GM19035 (cell line): Measurements from ENCODE around the gene CRIM1.

Experiments
- ATAC-seq: cut with Tn5 transposase; IDR thresholded peaks from one replicate; pipeline ENCODE4 v1.9.1; 2021; ENCODE audit not compliant: unreplicated experiment

The CRIM1 gene

DNA sequence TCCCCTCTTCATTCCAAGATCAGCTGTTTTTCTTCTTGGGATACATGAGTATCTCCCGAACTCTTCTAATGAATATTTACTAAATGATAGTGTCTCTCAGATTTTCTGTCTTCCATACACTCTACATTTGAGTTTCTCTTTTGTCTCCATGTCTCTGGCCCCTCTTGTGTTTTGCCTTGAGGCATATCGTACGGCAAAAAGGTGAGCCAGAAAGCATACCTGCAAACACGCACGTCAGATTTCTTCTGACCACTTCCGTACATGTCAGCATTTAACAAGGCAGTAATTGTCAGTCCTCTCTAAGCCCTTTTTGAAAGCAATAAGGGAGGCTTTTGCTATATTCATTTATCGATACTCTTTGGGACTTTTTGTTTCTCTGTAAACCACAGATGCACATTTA lies 160.0 kb downstream of the CRIM1 start:
- ATAC-seq: no peak

DNA sequence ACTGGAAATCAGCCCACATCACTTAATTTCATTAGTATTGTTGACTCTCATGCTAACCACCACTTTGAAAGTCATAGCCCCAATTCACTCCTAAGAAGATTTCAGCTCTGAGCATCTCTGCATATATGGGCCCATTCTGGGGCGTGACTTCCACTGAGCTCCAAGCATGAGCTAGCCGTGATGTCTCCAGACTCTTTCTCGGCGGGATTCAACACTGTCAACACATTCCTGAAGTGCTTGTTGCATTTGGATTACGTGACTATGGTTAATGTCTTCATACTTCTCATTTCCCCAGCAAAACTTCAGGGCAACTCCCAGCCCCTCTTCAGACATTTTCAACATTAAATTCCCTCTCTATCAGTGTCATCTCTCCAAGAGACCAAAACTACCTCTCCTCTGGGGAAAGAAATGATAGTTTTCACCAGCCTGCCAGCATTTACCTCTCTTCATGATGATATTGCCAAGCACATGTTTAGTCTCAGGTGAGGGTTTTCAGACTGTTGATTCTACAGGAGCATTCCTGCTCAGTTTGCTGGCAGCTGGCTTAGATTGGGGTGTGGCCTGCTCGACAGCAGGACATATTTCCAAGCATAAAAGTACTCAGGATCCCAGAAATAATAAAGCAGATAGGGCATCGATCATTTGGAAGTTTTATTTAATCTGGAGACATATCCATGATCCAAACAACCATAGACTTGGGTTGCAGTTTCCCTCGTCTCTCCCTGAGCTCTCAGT lies 160.7 kb downstream of the CRIM1 start:
- no peak for ATAC-seq

DNA sequence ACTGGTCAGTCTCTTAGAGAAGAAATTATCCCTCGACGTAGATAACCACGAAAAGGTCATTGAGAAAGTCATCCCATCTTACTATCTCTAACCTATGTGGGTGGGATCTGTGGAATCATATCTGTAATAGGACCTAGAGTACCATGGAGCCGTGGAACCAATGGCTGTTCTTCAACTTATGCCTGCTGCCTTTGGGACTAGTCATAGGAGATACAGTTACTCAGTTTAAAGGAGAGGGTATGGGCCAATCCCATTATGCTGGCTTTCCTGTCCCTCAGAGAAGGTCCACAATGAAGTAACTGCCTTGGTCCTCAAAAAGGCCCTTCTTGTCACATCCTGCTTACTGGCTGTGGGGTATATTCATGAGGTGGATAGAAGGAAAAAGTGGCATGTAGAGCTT lies 164.9 kb downstream of the CRIM1 start:
- ATAC-seq: no peak

DNA sequence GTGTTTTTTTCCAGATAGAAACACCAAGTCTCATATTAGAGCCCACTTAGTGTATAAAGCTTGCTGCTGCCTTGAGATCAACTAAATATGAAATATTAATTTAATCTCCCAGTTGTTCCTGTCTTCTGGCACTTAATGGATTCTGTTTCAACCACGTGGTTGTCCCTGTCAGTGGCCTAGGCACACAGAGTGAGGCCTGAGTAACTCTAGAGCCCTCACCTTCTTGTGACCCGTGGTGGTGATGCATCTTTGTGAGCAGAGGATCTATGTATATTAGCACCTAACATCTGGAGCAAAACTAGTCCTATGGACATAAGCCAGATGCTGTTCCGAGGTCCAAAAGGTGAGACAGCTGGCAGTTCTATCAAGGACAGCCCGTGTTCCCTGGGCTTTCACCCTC lies 167.6 kb downstream of the CRIM1 start:
- no peak for ATAC-seq

DNA sequence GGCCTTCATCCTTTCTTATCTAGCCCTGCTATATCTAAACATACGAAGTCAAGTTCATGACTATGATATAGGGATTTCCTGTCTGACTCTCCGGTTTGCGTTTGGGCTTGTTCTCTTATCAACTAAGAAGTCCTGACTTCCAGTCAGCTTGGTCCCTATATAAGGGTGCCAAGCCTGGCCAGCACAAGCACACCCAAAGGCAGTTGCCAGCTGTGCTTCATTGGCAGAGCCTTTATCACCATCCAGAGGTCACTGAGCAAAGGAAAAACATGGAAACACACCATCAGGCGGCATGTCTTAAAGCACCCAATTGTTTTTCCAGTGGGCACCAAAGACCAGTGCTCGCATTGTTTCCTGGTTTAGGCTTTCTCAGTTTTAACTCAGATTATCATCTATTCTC lies 169.7 kb downstream of the CRIM1 start:
- no peak for ATAC-seq

DNA sequence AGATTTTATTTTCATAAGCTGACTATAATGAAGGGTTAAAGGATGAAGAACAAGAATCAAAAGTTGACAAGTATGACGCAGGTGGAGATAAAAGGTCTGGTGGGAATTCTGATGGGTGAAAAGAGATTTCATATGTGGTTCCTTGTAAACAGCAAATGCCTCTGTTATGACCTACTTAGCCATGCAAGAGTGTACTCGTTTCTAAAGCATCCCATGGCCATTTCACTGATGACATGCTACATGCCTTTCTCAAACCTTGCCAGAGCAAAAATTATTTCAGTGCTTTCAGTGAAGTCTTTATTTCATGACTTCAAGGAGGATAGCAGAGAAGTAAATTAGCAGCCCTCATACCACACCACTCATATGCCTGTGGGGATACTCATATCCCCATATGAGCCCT lies 170.6 kb downstream of the CRIM1 start:
- ATAC-seq: no peak

DNA sequence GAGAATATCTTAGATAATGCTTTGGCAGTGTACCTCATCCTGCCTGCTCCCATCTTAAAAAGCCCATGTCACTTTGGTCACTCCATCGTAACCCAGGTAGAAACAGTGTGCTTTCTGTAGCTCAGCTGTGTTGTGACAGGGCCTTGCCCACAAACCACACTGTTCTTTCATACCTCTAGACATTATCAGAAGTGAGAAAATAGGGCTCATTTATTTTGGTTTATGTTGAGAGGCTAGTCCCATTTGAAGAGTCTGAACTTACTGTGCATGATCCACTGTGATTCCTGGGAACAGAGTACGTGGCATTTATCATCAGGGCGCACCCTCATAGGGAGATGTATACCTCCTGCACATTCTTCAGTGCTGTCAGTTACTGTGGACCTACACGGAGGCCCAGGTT lies 172.7 kb downstream of the CRIM1 start:
- peak; percentile 77 for ATAC-seq

DNA sequence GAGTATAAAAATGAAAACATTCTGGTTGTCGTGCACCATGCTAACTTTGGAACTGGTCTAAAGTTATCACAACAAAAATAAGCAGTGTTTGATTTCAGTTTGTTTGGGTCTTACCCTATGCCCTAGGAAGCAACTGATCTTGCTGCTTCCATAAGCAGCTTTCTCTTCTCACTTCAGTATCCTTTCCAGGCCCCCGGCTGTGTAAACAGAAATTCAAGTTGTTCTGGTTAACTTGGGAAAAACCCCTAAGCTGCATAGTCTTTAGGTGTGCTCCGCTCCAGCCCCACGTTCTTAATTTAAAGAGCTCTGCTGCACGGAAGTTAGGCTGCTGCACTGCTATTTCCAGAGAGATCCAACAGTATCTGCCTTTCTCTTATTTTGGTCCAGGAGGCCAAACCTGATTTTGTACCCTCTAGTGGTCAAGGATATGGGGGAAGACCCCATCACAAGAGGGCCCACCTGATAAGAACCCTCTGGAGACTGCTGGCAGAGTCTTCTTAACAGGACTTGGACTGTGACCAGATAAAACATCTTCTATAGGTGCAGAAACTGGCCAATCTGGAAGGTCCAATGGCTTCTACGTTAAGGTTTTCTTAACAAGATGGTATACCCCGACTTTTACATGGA lies 173.3 kb downstream of the CRIM1 start:
- peak; percentile 19 for ATAC-seq

DNA sequence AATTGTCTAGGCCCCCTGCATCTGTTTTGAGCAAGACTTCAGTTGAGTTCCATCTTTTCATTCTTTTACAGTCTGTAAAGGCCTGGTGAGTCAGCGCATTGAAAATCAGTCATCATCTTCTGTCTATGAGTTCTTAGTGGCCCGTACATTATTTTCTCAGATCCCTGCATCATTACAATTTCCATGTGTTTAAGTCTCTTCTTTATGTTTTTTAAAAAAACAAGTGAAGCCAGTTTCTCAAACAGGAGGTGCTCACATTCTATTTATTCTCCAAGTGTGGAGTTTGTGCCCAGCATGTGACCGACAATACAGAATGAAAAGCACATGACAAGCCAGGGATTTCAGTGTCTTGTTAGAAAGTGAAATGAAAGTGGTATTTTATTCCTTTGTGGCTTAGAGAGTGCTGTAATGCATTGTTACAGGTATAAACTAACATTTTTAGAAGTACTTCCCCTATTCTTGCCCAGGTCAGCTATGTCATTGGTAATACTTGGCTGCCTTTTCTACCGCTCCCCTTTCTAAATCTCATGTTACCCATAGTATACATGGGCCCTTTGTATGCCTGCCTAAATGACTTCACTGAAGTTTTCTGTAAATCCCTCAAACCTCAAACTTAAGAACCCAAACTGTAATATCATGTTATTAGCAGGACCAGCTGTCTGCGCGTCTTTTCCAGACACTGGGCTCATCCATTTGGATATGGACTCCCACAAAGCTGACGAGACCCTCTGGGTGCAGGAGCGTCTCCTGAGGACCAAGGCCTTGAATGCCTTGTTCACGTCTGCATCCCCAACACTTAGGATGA lies 174.8 kb downstream of the CRIM1 start:
- ATAC-seq: peak; percentile 68

DNA sequence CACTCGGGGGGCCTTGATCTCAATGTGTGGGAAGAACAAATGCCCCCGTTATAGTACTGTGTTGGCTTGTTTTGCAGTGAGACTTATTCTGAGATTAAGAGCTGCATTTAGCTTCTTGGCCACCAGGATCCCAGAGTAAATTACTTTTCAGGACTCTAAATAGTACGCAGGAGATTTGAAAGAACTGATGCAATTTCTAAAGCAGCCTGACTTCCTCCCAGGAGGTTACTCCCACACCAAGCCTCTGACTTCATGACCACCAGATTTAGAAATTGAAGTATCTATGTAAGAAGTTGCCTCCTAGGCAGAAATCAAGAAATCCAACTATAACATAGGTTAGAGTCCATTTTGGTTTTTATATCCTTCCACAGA lies 175.4 kb downstream of the CRIM1 start:
- ATAC-seq: no peak

DNA sequence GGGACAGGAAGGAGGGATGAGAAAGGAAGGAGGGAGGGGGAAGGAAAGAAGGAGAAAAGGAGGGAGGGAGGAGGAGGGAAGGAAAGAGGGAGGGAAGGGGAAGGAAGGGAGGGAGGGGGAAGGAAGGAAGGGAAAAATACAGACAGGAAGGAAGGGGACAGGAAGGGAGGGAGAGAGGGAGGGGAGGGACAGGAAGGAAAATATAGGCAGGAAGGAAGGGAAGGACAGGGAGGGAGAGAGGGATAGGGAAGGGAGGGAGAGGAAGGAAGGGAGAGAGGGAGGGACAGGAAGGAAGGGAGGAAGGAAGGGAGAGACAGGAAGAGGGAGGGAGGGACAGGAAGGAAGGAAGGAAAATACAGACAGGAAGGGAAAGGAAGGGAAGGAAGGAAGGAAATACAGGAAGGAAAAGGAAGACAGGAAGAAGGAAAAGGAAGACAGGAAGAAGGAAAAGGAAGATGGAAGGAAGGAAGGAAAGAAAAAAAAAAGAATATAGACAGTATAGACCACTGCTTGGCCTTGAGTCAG lies 178.8 kb downstream of the CRIM1 start:
- no peak for ATAC-seq

DNA sequence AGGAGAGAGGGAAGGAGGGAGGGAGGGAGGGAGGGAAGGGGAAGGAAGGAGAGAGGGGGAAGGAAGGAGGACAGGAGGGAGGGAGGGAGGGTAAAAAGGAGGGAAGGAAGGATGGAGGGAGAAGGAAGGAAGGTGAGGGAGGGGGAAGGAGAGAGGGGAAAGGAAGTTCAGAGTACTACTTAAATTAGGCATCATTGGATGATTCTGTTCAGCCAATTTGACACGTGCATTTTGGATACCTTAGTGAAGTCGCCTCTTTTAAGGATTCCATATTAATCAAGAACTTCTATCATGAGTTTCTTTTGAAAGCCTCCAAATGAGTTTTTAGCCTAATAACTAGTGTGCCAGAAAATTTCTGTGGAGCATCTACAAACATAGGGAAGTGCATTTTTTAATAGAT lies 179.5 kb downstream of the CRIM1 start:
- ATAC-seq: no peak

DNA sequence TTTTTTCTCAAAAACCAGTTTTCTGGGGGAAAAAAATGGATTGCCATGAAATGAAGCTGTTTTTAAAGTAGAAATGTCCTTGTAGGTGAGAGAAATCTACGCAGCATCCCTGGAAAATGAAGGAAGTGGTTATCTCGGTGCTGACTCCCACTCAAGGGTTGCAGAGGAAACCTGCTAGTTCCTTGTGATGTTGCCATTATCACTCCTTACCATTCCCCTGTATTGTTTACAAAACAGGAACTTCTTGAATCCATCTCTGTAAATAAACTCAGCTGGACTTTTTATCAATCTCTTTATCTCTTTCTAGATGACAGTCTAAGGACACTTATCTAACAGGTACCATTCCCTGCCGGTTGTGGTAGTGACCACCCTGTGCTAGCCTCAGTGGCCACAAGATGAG lies 181.2 kb downstream of the CRIM1 start:
- no peak for ATAC-seq

DNA sequence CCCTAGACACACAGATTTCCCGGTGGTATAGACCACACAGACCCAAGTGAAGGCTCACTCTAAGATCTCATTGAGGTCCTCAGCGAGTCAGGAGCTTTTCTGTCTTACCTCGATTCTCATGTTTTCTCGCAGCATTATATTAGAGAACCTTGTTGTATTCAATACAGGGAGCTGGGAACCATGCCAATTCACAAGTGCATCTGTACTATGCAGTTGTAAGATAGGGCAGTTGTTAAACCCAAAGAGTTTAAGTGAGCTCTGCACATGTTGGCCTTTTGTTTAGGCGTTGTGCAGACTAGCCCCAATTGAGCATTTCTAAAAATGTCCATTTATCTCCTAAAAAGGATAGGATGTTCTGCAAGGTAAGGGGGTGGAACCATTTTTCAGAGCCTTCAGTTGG lies 182.8 kb downstream of the CRIM1 start:
- ATAC-seq: no peak

DNA sequence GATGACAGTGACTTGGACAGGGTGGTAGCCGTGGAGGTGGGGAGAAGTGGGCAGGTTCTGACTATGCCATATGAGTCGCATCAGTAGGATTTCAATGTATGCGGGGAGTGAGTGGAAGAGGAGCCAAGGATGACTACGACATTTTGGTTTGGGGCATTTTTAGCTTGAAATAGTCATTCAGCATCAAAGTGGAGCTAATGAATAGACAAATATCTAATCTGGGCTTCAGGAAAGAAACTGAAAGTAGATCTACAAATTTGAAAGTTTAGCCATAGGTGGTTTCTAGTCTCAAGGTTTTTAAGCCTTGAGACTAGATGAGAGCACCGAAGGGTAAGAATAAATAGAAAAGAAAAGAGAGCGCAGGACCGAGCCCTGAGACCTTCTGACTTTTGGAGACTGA lies 184.1 kb downstream of the CRIM1 start:
- no peak for ATAC-seq

DNA sequence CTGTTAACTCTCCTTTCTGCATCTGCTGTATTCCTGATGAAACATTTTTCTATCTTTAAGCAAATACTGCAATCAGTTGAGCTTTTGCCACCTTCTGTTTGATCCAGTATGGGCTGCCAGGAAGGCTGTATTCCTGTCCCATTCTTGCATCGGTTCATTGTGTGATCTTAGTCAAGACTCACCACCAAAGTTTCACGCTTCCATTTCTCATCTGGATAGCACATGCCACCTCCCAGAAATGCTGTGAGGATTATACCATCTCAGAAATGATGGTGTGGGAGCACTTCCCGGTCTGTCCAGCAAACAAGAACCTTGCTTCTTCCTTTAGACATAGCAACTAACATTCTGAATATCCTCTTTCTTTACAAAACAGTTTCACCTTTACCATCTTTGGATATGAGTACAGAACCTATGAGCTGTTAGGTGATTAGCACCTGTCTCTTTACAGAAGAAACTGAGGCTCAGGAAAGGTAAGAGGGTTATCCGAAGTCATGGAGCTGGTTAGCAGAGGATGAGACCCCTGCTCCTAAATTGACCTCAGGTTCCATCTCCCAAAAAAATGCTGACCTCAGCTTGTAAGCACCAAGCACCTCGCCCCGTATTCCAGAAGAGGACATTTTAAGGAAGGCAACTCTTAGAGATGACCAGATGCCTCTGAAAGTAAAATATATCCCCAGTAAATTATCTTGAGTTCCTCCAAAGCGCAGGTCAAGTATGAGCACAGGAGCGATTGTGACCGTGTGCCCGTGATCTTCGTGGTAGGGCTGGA lies 185.6 kb downstream of the CRIM1 start:
- no peak for ATAC-seq

DNA sequence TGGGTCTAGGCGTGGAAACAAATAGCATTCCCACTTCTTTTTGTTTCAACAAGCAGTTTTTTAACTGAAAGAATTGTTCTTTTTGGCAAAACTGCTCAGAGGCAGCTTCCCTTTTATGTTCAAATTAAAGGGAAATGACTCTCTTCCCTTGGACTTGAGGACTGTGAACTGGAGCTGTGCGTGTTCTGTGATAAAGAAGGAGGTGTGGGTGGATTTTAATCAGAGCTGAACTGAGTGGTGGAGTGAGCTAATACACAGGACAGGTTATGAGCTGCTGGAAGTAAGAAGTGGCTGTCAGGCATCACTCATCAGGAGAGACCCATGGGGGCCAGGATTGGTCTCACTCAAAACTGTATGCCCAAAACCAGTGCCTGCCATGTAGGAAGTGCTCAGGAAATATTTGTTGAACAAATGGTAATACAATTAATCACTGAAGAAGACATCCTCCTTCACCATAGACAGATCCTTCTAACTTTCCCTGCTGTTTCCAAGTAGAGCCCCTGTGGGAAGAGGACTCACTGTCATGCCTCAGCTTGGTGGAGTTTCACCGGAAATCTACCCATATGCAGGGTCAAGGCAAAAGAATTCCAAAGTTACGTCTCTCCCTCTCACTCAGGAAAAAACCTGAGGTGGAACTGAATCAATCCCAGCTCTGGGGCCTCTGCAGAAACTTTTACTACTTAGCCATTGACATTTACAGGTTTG lies 186.5 kb downstream of the CRIM1 start:
- no peak for ATAC-seq

DNA sequence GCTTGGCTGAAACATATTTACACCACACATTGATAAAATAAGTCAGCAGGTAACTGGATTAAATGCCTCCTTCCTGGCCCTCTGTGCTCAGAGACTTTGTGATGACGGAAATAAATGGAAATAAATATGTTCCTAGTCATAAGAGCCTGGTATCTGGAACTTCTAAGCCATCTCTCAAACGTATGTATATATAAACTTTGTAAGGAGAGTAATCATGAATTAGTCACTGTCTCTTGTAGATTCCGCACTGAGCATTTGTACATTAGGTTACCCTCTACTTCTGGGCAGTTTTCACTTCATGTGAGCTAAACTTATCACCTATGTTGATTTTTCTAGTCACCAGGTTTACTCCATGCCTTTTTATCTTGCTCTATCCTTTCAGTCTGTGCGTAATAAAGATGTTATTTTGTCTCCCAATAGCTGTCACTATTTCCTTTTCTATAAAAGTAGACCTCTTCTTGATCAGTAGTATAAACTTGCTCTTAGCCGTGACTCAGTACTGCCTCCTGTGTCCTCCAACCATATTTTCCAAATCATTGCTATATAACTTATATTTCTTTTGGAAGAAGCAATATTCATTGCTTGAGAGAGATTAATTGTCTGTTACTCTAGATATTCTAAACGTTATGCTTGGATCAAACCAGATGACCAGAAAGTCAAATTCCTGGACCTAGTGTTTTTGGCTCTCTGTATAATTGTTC lies 189.2 kb downstream of the CRIM1 start:
- no peak for ATAC-seq

DNA sequence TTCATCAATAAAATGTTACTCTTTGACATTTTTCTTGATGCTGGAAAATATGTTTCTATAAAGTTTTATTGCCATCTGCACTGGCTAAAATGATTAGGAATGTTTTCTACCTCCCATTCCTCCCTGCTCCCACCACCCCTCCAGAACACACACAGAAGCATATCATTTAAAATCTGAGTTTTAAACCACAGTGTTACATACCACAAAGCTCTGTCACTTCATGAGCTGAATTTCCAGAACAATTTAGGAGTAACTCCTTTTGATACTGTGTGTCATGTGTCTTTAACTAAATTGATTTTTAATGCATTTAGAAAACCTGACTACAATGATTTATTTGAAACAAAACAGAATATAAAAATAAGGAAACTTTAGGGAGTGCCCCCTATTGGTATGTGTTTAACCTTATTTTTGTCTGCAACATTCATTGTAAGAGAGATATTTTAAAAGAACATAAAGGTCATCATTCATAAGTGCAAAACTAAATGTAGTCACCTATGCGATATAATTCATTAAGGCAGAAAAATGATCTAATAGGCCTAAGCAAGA lies 190.4 kb downstream of the CRIM1 start:
- ATAC-seq: no peak

DNA sequence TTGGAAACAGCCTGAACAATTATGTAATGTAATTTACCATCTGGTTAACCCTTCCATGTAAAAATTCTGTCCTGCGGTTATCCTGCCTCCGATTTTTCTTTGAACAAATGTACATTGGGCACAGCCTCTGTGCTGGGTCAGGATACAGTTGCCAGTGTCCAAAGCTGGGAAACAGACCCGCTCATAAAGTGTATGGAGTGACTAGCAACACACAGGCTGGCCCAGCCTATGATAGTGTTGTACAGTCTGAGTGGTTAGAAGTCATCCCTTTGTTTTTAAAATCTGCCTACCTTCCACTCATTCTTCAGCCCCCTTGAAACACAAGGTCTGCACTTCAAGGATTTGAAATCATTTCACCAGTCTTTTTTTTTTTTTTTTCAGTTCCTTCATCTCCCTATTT lies 192.3 kb downstream of the CRIM1 start:
- no peak for ATAC-seq
